Non-pigmented ciliary epithelial cell (primary cell): ENCODE data around the gene TGFB2.
A peak's percentile ranks its signal among the peaks of the same experiment; 100 is the strongest.

Experiments
- DNase-seq: peaks from one replicate; pipeline ENCODE4 v3.0.0-alpha.2; 2010; ENCODE audit warnings: low read depth

The TGFB2 gene

GRCh38 chr1:218362418-218363076, 17.4 kb downstream of the TGFB2 start:
- DNase-seq: no peak

GRCh38 chr1:218363141-218363540, 18.0 kb downstream of the TGFB2 start:
- no peak for DNase-seq

GRCh38 chr1:218364028-218364710, 19.0 kb downstream of the TGFB2 start:
- DNase-seq: no peak

GRCh38 chr1:218365226-218365999, 20.3 kb downstream of the TGFB2 start:
- no peak for DNase-seq

GRCh38 chr1:218366322-218367052, 21.4 kb downstream of the TGFB2 start:
- DNase-seq: no peak

- no peak for DNase-seq
Observed at GRCh38 chr1:218367118-218367517, 22.0 kb downstream of the TGFB2 start.

GRCh38 chr1:218368686-218369085, 23.6 kb downstream of the TGFB2 start:
- no peak for DNase-seq

- no peak for DNase-seq
Observed at GRCh38 chr1:218369688-218370511, 24.8 kb downstream of the TGFB2 start.

GRCh38 chr1:218371927-218372672, 27.0 kb downstream of the TGFB2 start:
- DNase-seq: no peak

- no peak for DNase-seq
Observed at GRCh38 chr1:218374401-218375353, 29.5 kb downstream of the TGFB2 start.

- DNase-seq: no peak
Observed at GRCh38 chr1:218376722-218377121, 31.6 kb downstream of the TGFB2 start.

GRCh38 chr1:218377143-218377660, 32.1 kb downstream of the TGFB2 start:
- peak; percentile 98 for DNase-seq

- no peak for DNase-seq
Observed at GRCh38 chr1:218380125-218380977, 35.2 kb downstream of the TGFB2 start.

- no peak for DNase-seq
Observed at GRCh38 chr1:218382261-218382660, 37.1 kb downstream of the TGFB2 start.

GRCh38 chr1:218383051-218383450, 37.9 kb downstream of the TGFB2 start:
- no peak for DNase-seq

GRCh38 chr1:218383681-218384080, 38.5 kb downstream of the TGFB2 start:
- DNase-seq: no peak

- DNase-seq: no peak
Observed at GRCh38 chr1:218384581-218384993, 39.5 kb downstream of the TGFB2 start.

GRCh38 chr1:218388591-218388990, 43.5 kb downstream of the TGFB2 start:
- DNase-seq: no peak
